VCaP (cell line): ENCODE results near the gene ABCC1.
A peak's percentile ranks its signal among the peaks of the same experiment; 100 is the strongest.

Source experiments
- H3K27ac ChIP-seq: fragments of 450-650 bp; 2 replicates; pipeline ENCODE4 v1.5.1; 2017
- CTCF ChIP-seq: fragments of 450-650 bp; conservative IDR thresholded peaks from 2 replicates; pipeline ENCODE4 v1.5.1; 2017; ENCODE audit warnings: mild to moderate bottlenecking, moderate library complexity

The ABCC1 gene

GRCh38 chr16:15947983-15948509 lies 1.4 kb upstream of the ABCC1 start:
- no peak for TF ChIP-seq CTCF
- H3K27ac ChIP-seq: no peak overlapping the region

GRCh38 chr16:15948532-15949209 lies 745 bp upstream of the ABCC1 start:
- no peak for TF ChIP-seq CTCF
- peak overlapping the region; percentile 81; the same call in 1 of the 2 replicates for H3K27ac ChIP-seq

GRCh38 chr16:15950161-15950854 lies 892 bp downstream of the ABCC1 start:
- peak overlapping the region; percentile 81 for H3K27ac ChIP-seq
- TF ChIP-seq CTCF: no peak

GRCh38 chr16:15950869-15951268 lies 1.5 kb downstream of the ABCC1 start:
- TF ChIP-seq CTCF: no peak
- peak overlapping the region; percentile 81 for H3K27ac ChIP-seq

- TF ChIP-seq CTCF: no peak
- H3K27ac ChIP-seq: no peak overlapping the region
Observed at GRCh38 chr16:15951852-15952251, 2.4 kb downstream of the ABCC1 start.

GRCh38 chr16:15952265-15952711 lies 2.9 kb downstream of the ABCC1 start:
- TF ChIP-seq CTCF: no peak
- no peak overlapping the region for H3K27ac ChIP-seq

GRCh38 chr16:15953477-15953876 lies 4.1 kb downstream of the ABCC1 start:
- no peak overlapping the region for H3K27ac ChIP-seq
- TF ChIP-seq CTCF: no peak
